HEK293 (cell line): ENCODE results near the gene VDR.

Experiments
- CTCF ChIA-PET: fragments of 350-600 bp; formaldehyde crosslinking; extraction: SDS; loops from one replicate; lab custom pipeline; 2021; ENCODE audit warnings: antibody characterized with exemption; lab: Yijun Ruan, JAX
- POLR2A ChIA-PET: fragments of 300-600 bp; formaldehyde crosslinking; extraction: SDS; loops from one replicate; lab custom pipeline; 2020; ENCODE audit warnings: antibody characterized with exemption, inconsistent platforms; lab: Yijun Ruan, JAX
- H3K27ac ChIP-seq: fragments of 200-500 bp; sonication (Bioruptor generic); 2 replicates; pipeline ENCODE4 v1.5.1; 2014; ENCODE audit warnings: low read depth, low read length, control low read depth, inconsistent platforms; ENCODE audit errors: extremely low read depth
- H3K36me3 ChIP-seq, 2 experiments: fragments of 200-500 bp in 1 of 2; sonication (Bioruptor generic) in 1 of 2; 1 replicate in 1 of 2; 2 replicates in 1 of 2; pipeline ENCODE4 v1.5.1; 2014 to 2017; ENCODE audit warnings: inconsistent platforms in 2 of 2, low read length in 2 of 2; ENCODE audit not compliant: control insufficient read depth in 2 of 2, insufficient read depth in 1 of 2
- H3K4me1 ChIP-seq: fragments of 200-500 bp; sonication (Bioruptor generic); 2 replicates; pipeline ENCODE4 v1.5.1; 2014; ENCODE audit warnings: mild to moderate bottlenecking, low read length, inconsistent platforms; ENCODE audit not compliant: control insufficient read depth, insufficient read depth
- H3K4me3 ChIP-seq: 2 replicates; pipeline ENCODE4 v1.5.1; 2011; ENCODE audit warnings: low read depth, mild to moderate bottlenecking, control low read depth, low read length, moderate library complexity
- H3K9me3 ChIP-seq: fragments of 200-500 bp; sonication (Bioruptor generic); 2 replicates; pipeline ENCODE4 v1.5.1; 2014; ENCODE audit warnings: low read depth, low read length, inconsistent platforms; ENCODE audit not compliant: control insufficient read depth, insufficient read depth
- EGR2 ChIP-seq: fragments of 450-650 bp; formaldehyde crosslinking; IDR thresholded peaks from 2 replicates; pipeline ENCODE4 v1.5.1; 2016; ENCODE audit warnings: low read depth, missing biosample characterization, missing genetic modification characterization
- GLI4 ChIP-seq: fragments of 450-650 bp; formaldehyde crosslinking; IDR thresholded peaks from 2 replicates; pipeline ENCODE4 v1.5.1; 2016; ENCODE audit warnings: missing biosample characterization, missing genetic modification characterization
- GLIS2 ChIP-seq: fragments of 450-650 bp; formaldehyde crosslinking; IDR thresholded peaks from 2 replicates; pipeline ENCODE4 v1.5.1; 2016; ENCODE audit warnings: missing biosample characterization, missing genetic modification characterization
- KLF10 ChIP-seq: fragments of 450-650 bp; IDR thresholded peaks from 2 replicates; pipeline ENCODE4 v1.5.1; 2018; ENCODE audit warnings: missing biosample characterization, mild to moderate bottlenecking, missing genetic modification characterization
- KLF8 ChIP-seq: fragments of 450-650 bp; formaldehyde crosslinking; IDR thresholded peaks from 2 replicates; pipeline ENCODE4 v1.5.1; 2016; ENCODE audit warnings: missing biosample characterization, missing genetic modification characterization
- MYNN ChIP-seq: fragments of 450-650 bp; formaldehyde crosslinking; IDR thresholded peaks from 2 replicates; pipeline ENCODE4 v1.5.1; 2016; ENCODE audit warnings: missing biosample characterization, missing genetic modification characterization, borderline replicate concordance
- MZF1 ChIP-seq: fragments of 450-650 bp; formaldehyde crosslinking; IDR thresholded peaks from 2 replicates; pipeline ENCODE4 v1.5.1; 2017; ENCODE audit warnings: missing biosample characterization, missing genetic modification characterization, borderline replicate concordance
- PRDM10 ChIP-seq: fragments of 450-650 bp; formaldehyde crosslinking; IDR thresholded peaks from 2 replicates; pipeline ENCODE4 v1.5.1; 2016; ENCODE audit warnings: missing biosample characterization, missing genetic modification characterization
- PRDM4 ChIP-seq: fragments of 450-650 bp; formaldehyde crosslinking; IDR thresholded peaks from 2 replicates; pipeline ENCODE4 v1.5.1; 2017; ENCODE audit warnings: missing biosample characterization, missing genetic modification characterization
- SP3 ChIP-seq: fragments of 450-650 bp; formaldehyde crosslinking; IDR thresholded peaks from 2 replicates; pipeline ENCODE4 v1.5.1; 2016; ENCODE audit warnings: missing biosample characterization, missing genetic modification characterization
- SP7 ChIP-seq: fragments of 450-650 bp; formaldehyde crosslinking; IDR thresholded peaks from 2 replicates; pipeline ENCODE4 v1.5.1; 2016; ENCODE audit warnings: missing biosample characterization, missing genetic modification characterization
- YY1 ChIP-seq: fragments of 450-650 bp; formaldehyde crosslinking; IDR thresholded peaks from 2 replicates; pipeline ENCODE4 v1.5.1; 2018; ENCODE audit warnings: missing biosample characterization, missing genetic modification characterization
- ZBTB21 ChIP-seq: fragments of 450-650 bp; formaldehyde crosslinking; IDR thresholded peaks from 2 replicates; pipeline ENCODE4 v1.5.1; 2017; ENCODE audit warnings: missing biosample characterization, missing genetic modification characterization
- ZBTB48 ChIP-seq: fragments of 450-650 bp; formaldehyde crosslinking; IDR thresholded peaks from 2 replicates; pipeline ENCODE4 v1.5.1; 2016; ENCODE audit warnings: missing biosample characterization, missing genetic modification characterization
- ZNF2 ChIP-seq: fragments of 450-650 bp; formaldehyde crosslinking; IDR thresholded peaks from 2 replicates; pipeline ENCODE4 v1.5.1; 2016; ENCODE audit warnings: missing biosample characterization, missing genetic modification characterization
- ZNF221 ChIP-seq: fragments of 450-650 bp; formaldehyde crosslinking; IDR thresholded peaks from 2 replicates; pipeline ENCODE4 v1.5.1; 2017; ENCODE audit warnings: missing biosample characterization, missing genetic modification characterization, borderline replicate concordance
- ZNF423 ChIP-seq: fragments of 450-650 bp; formaldehyde crosslinking; IDR thresholded peaks from 2 replicates; pipeline ENCODE4 v1.5.1; 2016; ENCODE audit warnings: missing biosample characterization, missing genetic modification characterization
- ZNF549 ChIP-seq: fragments of 450-650 bp; IDR thresholded peaks from 2 replicates; pipeline ENCODE4 v1.5.1; 2018; ENCODE audit warnings: missing biosample characterization, missing genetic modification characterization, mild to moderate bottlenecking, inconsistent platforms, moderate library complexity
- ZNF600 ChIP-seq: fragments of 450-650 bp; formaldehyde crosslinking; IDR thresholded peaks from 2 replicates; pipeline ENCODE4 v1.5.1; 2016; ENCODE audit warnings: missing biosample characterization, missing genetic modification characterization
- ZNF645 ChIP-seq: fragments of 450-650 bp; formaldehyde crosslinking; IDR thresholded peaks from 2 replicates; pipeline ENCODE4; 2016; ENCODE audit warnings: missing biosample characterization, missing genetic modification characterization
- ZNF660 ChIP-seq: fragments of 450-650 bp; IDR thresholded peaks from 2 replicates; pipeline ENCODE4 v1.5.1; 2018; ENCODE audit warnings: missing biosample characterization, mild to moderate bottlenecking, missing genetic modification characterization
- ZNF76 ChIP-seq: fragments of 450-650 bp; formaldehyde crosslinking; IDR thresholded peaks from 2 replicates; pipeline ENCODE4; 2016; ENCODE audit warnings: low read depth, missing biosample characterization, missing genetic modification characterization, borderline replicate concordance
- TF ChIP-seq, protein P1 (sequence below): fragments of 450-650 bp; formaldehyde crosslinking; IDR thresholded peaks from 2 replicates; pipeline ENCODE4 v1.5.1; 2016; ENCODE audit warnings: missing biosample characterization, missing genetic modification characterization
- TF ChIP-seq, protein P2 (sequence below): fragments of 450-650 bp; formaldehyde crosslinking; IDR thresholded peaks from 2 replicates; pipeline ENCODE4 v1.5.1; 2016; ENCODE audit warnings: missing biosample characterization, missing genetic modification characterization

The VDR gene

DNA sequence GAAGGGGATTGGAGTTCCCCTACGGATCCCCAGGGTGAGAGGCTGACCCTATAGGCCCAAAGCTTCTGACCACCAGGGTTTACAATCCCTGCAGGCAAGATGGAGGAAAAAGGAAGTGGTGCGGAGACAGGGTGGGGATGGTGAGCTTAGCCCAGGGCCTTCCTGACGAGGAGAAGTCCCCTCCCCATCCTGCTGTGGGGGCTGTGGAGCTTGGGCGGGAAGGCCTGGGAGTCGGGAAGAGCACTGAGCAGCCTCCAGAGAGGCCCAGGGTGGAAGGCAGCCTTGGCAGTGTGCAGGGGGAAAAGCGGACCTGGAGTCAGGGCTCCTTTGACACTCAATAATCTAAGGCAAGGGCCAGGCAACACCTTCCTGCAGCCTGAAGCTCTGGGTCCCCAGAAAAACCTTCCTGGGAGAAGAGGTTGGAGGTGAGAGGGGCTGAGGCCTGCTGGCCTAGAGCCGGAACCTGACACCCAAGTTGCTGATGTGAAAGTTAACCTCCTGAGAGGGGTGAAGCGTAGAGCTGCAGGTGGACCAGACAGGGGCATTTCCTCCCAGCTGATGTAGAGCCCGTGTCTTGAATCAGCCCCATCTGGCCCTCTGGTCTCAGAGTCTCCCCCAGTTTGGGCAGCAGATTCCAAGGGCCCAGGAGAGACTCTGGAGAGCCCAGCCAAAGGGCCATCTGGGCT is 91.1 kb downstream of the VDR start (continued):
- TF ChIP-seq PRDM10 (peak; percentile 66; the same call in 1 of the 2 replicates), GLI4 (tag by site-specific recombination) (no peak), MZF1 (tag by site-specific recombination) (peak; percentile 92), ZNF660 (tag by site-specific recombination) (no peak), ZNF549 (tag by site-specific recombination) (no peak), ZBTB48 (tag by site-specific recombination) (peak; percentile 39; the same call in 1 of the 2 replicates), ZNF645 (no peak), ZNF221 (tag by site-specific recombination) (no peak)

GRCh38 chr12:47812797-47813510 is 91.8 kb downstream of the VDR start:
- Histone ChIP-seq H3K36me3 (peaks cover 0 to 7% of the 10 kb centered on the region in 2 experiments; a peak in 1 of 3 replicates), H3K27ac (peak overlapping the region; percentile 66), H3K4me3 (peak overlapping the region; percentile 28), H3K4me1 (peaks cover 27% of the 10 kb centered on the region), H3K9me3 (no peaks in the 10 kb centered on the region)
- CTCF ChIA-PET: interaction anchor here (0.7 to 5.3 kb wide), 12 partner anchors 9 to 97 kb away, joined by 3 to 71 read pairs (median 4); no protein-coding TSS in a partner anchor
- POLR2A ChIA-PET: interaction anchor here (0.6 to 1.9 kb wide), 9 partner anchors 11 to 977 kb away, joined by 3 to 15 read pairs (median 3); no protein-coding TSS in a partner anchor
- TF ChIP-seq YY1 (tag by site-specific recombination) (no peak), ZNF423 (tag by site-specific recombination) (peak; percentile 14; the same call in 1 of the 2 replicates), SP3 (tag by site-specific recombination) (peak; percentile 74), KLF10 (tag by site-specific recombination) (peak; percentile 74; the same call in 1 of the 2 replicates), ZBTB21 (0 out of 2 replicates have a peak, but pooled peaks have one; percentile 27), PRDM4 (tag by site-specific recombination) (0 out of 2 replicates have a peak, but pooled peaks have one; percentile 8), ZNF2 (tag by site-specific recombination) (no peak), KLF8 (0 out of 2 replicates have a peak, but pooled peaks have one; percentile 23), ZNF600 (tag by site-specific recombination) (peak; percentile 68), GLIS2 (tag by site-specific recombination) (peak; percentile 81), ZNF76 (tag by site-specific recombination) (peak; percentile 45; the same call in 1 of the 2 replicates), MYNN (no peak), EGR2 (peak; percentile 86), SP7 (tag by site-specific recombination) (peak; percentile 86)
- TF ChIP-seq, protein P1, sequence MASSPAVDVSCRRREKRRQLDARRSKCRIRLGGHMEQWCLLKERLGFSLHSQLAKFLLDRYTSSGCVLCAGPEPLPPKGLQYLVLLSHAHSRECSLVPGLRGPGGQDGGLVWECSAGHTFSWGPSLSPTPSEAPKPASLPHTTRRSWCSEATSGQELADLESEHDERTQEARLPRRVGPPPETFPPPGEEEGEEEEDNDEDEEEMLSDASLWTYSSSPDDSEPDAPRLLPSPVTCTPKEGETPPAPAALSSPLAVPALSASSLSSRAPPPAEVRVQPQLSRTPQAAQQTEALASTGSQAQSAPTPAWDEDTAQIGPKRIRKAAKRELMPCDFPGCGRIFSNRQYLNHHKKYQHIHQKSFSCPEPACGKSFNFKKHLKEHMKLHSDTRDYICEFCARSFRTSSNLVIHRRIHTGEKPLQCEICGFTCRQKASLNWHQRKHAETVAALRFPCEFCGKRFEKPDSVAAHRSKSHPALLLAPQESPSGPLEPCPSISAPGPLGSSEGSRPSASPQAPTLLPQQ: peak; percentile 46; the same call in 1 of the 2 replicates
- TF ChIP-seq, protein P2, sequence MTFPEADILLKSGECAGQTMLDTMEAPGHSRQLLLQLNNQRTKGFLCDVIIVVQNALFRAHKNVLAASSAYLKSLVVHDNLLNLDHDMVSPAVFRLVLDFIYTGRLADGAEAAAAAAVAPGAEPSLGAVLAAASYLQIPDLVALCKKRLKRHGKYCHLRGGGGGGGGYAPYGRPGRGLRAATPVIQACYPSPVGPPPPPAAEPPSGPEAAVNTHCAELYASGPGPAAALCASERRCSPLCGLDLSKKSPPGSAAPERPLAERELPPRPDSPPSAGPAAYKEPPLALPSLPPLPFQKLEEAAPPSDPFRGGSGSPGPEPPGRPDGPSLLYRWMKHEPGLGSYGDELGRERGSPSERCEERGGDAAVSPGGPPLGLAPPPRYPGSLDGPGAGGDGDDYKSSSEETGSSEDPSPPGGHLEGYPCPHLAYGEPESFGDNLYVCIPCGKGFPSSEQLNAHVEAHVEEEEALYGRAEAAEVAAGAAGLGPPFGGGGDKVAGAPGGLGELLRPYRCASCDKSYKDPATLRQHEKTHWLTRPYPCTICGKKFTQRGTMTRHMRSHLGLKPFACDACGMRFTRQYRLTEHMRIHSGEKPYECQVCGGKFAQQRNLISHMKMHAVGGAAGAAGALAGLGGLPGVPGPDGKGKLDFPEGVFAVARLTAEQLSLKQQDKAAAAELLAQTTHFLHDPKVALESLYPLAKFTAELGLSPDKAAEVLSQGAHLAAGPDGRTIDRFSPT (tag by site-specific recombination): peak; percentile 75; the same call in 1 of the 2 replicates
